HG03432 (cell line): Measurements from ENCODE around the gene CCL15.
"Not testable (repeated sequence)": the region's sequence is repeated elsewhere in the genome, so short reads cannot be mapped to it uniquely, and the experiment has no call there.

ENCODE experiments used
- ATAC-seq: cut with Tn5 transposase; IDR thresholded peaks from one replicate; pipeline ENCODE4 v1.9.1; 2021; ENCODE audit warnings: mild to moderate bottlenecking, moderate library complexity; ENCODE audit not compliant: unreplicated experiment

The CCL15 gene

GRCh38 chr17:36001110-36001771, at the start of gene CCL15:
CCL15 (minus strand) TSS chr17:36001553; CDS start chr17:36001492, 61 bp downstream.
- ATAC-seq: no peak

- ATAC-seq: no peak
Observed at GRCh38 chr17:36049643-36050042, 48.3 kb upstream of the CCL15 start.

- no peak for ATAC-seq
Observed at GRCh38 chr17:36048066-36048465, 46.7 kb upstream of the CCL15 start.

GRCh38 chr17:36036235-36036634, 34.9 kb upstream of the CCL15 start:
- no peak for ATAC-seq

GRCh38 chr17:36034127-36034526, 32.8 kb upstream of the CCL15 start:
- ATAC-seq: no peak

GRCh38 chr17:36030956-36031355, 29.6 kb upstream of the CCL15 start:
- no peak for ATAC-seq

- ATAC-seq: no peak
Observed at GRCh38 chr17:36027761-36028160, 26.4 kb upstream of the CCL15 start.

- no peak for ATAC-seq
Observed at GRCh38 chr17:36024106-36024869, 22.9 kb upstream of the CCL15 start.

GRCh38 chr17:36019423-36019822, 18.1 kb upstream of the CCL15 start:
- ATAC-seq: no peak

- no peak for ATAC-seq
Observed at GRCh38 chr17:36017799-36018198, 16.4 kb upstream of the CCL15 start, which contains the start of gene CCL23. CCL23 (minus strand) TSS chr17:36017972; CDS start chr17:36017897, 75 bp downstream.

- ATAC-seq: no peak
Observed at GRCh38 chr17:36016555-36016954, 15.2 kb upstream of the CCL15 start.

- ATAC-seq: not testable (repeated sequence)
Observed at GRCh38 chr17:36015895-36016294, 14.5 kb upstream of the CCL15 start.

- no peak for ATAC-seq
Observed at GRCh38 chr17:36014946-36015345, 13.6 kb upstream of the CCL15 start.

- ATAC-seq: no peak
Observed at GRCh38 chr17:36011201-36011600, 9.8 kb upstream of the CCL15 start.

- no peak for ATAC-seq
Observed at GRCh38 chr17:36008998-36009665, 7.8 kb upstream of the CCL15 start.

- no peak for ATAC-seq
Observed at GRCh38 chr17:36004594-36005108, 3.3 kb upstream of the CCL15 start.

GRCh38 chr17:36002631-36003030, 1.3 kb upstream of the CCL15 start:
- no peak for ATAC-seq

GRCh38 chr17:36001862-36002603, 680 bp upstream of the CCL15 start:
- ATAC-seq: no peak

GRCh38 chr17:36000732-36001109, 632 bp downstream of the CCL15 start:
- ATAC-seq: no peak

GRCh38 chr17:35998756-35999155, 2.6 kb downstream of the CCL15 start:
- no peak for ATAC-seq

GRCh38 chr17:35998018-35998545, 3.3 kb downstream of the CCL15 start:
- ATAC-seq: no peak
